Stimulated activated naive B cell treated with anti-CD40 and anti-IgM and Interleukin-4, amounts not matched to agents 10 μg/mL and 1 μg/mL and 100 μg/mL, for 72 hours (primary cell): ENCODE measurements around the gene SPINK14.

Experiments
- ATAC-seq, 2 donors: fragments of 150-1000 bp; cut with Tn5 transposase; replicated peaks; 2 replicates each; pipeline ENCODE4 v1.10.0; 2021; ENCODE audit warnings: moderate library complexity in 1 of 2
- DNase-seq: peaks from one replicate; pipeline ENCODE4 v3.0.0; 2021
- H3K27ac Mint-ChIP-seq: one replicate; pipeline ENCODE4 v1.8.0; 2022; ENCODE audit warnings: mild to moderate bottlenecking, mixed read lengths
- H3K27me3 Mint-ChIP-seq, 2 donors: one replicate each; pipeline ENCODE4 v1.8.0; 2022; ENCODE audit warnings: mixed read lengths in 2 of 2
- H3K36me3 Mint-ChIP-seq, 2 donors: one replicate each; pipeline ENCODE4 v1.8.0; 2022; ENCODE audit warnings: mixed read lengths in 2 of 2, mild to moderate bottlenecking in 1 of 2
- H3K4me1 Mint-ChIP-seq, 2 donors: one replicate each; pipeline ENCODE4 v1.8.0; 2022; ENCODE audit warnings: mixed read lengths in 2 of 2, mild to moderate bottlenecking in 1 of 2
- H3K4me3 Mint-ChIP-seq, 2 donors: one replicate each; pipeline ENCODE4 v1.8.0; 2022; ENCODE audit warnings: mild to moderate bottlenecking in 2 of 2, mixed read lengths in 2 of 2, moderate library complexity in 1 of 2
- H3K9me3 Mint-ChIP-seq, 2 donors: one replicate each; pipeline ENCODE4 v1.8.0; 2022; ENCODE audit warnings: mixed read lengths in 2 of 2, mild to moderate bottlenecking in 1 of 2

SPINK14 gene

DNA sequence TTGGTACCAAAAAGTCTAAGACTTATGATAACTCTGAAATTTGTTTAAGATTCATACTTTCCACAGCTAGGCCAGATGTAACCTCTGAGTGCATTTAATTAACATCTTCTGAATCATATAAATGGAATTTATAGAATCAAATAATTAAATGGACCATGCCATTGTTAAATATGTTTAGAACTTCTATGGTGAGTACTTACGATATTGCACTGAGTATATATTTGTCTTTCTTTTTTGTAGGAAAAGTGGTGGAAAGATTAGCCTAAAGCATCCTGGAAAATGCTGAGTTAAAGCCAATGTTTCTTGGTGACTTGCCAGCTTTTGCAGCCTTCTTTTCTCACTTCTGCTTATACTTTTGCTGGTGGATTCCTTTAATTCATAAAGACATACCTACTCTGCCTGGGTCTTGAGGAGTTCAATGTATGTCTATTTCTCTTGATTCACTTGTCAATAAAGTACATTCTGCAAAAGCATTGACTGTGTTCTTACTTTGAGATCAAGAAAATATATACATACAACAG is 46.4 kb downstream of the SPINK14 start:
- no peak for ATAC-seq
- no peak overlapping the region for H3K27ac Mint-ChIP-seq
- no peak for DNase-seq
- H3K4me3 Mint-ChIP-seq: no peak overlapping the region
- H3K4me1 Mint-ChIP-seq: no peaks in the 10 kb centered on the region
- H3K36me3 Mint-ChIP-seq: no peaks in the 10 kb centered on the region
- H3K27me3 Mint-ChIP-seq: no peaks in the 10 kb centered on the region
- H3K9me3 Mint-ChIP-seq: peaks cover 5 to 7% of the 10 kb centered on the region in 2 donors

GRCh38 chr5:148221508-148221907 is 53.2 kb downstream of the SPINK14 start:
- ATAC-seq (no peak), DNase-seq (no peak)
- H3K4me3 Mint-ChIP-seq: no peak overlapping the region
- H3K9me3 Mint-ChIP-seq: peaks cover 5 to 7% of the 10 kb centered on the region in 2 donors
- H3K4me1 Mint-ChIP-seq: no peaks in the 10 kb centered on the region
- H3K27me3 Mint-ChIP-seq: peaks cover 6 to 9% of the 10 kb centered on the region in 2 donors
- no peaks in the 10 kb centered on the region for H3K36me3 Mint-ChIP-seq
- no peak overlapping the region for H3K27ac Mint-ChIP-seq

- no peaks in the 10 kb centered on the region for H3K4me1 Mint-ChIP-seq
Measured at GRCh38 chr5:148224117-148224742, 55.9 kb downstream of the SPINK14 start.

More at GRCh38 chr5:148224117-148224742, 55.9 kb downstream of the SPINK14 start:
- Mint-ChIP-seq H3K4me3 (no peak overlapping the region), H3K36me3 (no peaks in the 10 kb centered on the region), H3K9me3 (peaks cover 0 to under 1% of the 10 kb centered on the region in 2 donors), H3K27me3 (peaks cover 6 to 10% of the 10 kb centered on the region in 2 donors), H3K27ac (no peak overlapping the region)
- no peak for DNase-seq
- ATAC-seq: no peak
